Activated T-helper 1 cell treated with anti-CD3 and anti-CD28 coated beads, Interleukin-12 subunit alpha, Interleukin-12 subunit beta, Interleukin-2, Interleukin-4 antibody, amounts not matched to agents 30 ng/mL and 10 ng/mL and 1 ng/mL, durations not matched to agents 14 hours and 24 hours and 36 hours (primary cell): Measurements from ENCODE around the gene CALML3. TPM values are rescaled to one million over a fixed set of nuclear protein-coding genes. Genes with fewer than 3 reads are reported as not detected.

Experiments
- DNase-seq: peaks from one replicate; pipeline ENCODE4 v3.0.0; 2021; ENCODE audit warnings: low spot score
- H3K27ac Mint-ChIP-seq: one replicate; pipeline ENCODE4 v1.8.0; 2021; ENCODE audit warnings: mild to moderate bottlenecking, mixed read lengths
- H3K27me3 Mint-ChIP-seq: one replicate; pipeline ENCODE4 v1.8.0; 2022; ENCODE audit warnings: mild to moderate bottlenecking, moderate library complexity, mixed read lengths; ENCODE audit not compliant: insufficient read depth
- H3K36me3 Mint-ChIP-seq: one replicate; pipeline ENCODE4 v1.8.0; 2021; ENCODE audit warnings: low read depth, mixed read lengths
- H3K4me1 Mint-ChIP-seq: one replicate; pipeline ENCODE4 v1.8.0; 2021; ENCODE audit warnings: low read depth, mixed read lengths
- H3K4me3 Mint-ChIP-seq: one replicate; pipeline ENCODE4 v1.8.0; 2021; ENCODE audit warnings: mild to moderate bottlenecking, moderate library complexity, mixed read lengths
- H3K9me3 Mint-ChIP-seq: one replicate; pipeline ENCODE4 v1.8.0; 2021; ENCODE audit warnings: mixed read lengths
- intact Hi-C: fragments of 100-400 bp; cut with micrococcal nuclease; formaldehyde crosslinking; loops from one replicate; pipeline ENCODE4 v1.15.1; 2024
- total RNA-seq: library from RNA; stranded (reverse); gene quantifications from 2 replicates; pipeline ENCODE4 v1.2.3, GENCODE V29; 2022

Gene CALML3
- total RNA-seq, 1 donor from 2014 or later: not detected

DNA sequence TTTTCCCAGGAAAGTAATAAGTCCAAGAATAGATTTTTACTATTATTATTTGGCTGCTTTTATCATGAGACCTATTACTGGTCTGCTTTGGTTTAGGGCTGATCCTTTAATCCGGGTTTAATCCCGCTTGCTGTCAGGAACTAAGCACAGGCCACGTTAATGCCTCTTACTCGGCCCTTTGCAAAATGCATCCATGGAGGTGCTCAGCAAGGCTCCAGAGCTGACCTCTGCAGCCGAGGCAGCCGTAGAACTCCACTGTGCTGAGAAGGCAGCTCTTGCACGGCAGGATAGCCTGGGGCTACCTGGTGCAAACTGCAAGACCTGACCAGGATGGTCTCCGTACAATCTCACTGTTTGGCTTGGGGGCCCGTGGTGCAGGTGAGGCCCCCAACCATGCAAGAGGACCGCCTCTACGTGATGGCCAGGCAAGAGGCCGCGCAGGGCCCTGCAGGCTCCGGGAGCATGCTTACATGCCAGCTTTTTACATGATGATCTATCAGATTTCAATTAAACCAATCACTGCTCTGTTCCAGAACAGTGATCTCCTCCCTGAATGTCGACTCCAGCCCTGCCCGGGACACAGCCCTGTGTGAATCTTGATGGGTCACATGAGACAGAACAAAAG lies 10.4 kb upstream of the CALML3 start:
- Mint-ChIP-seq H3K27ac (no peak overlapping the region), H3K4me3 (no peak overlapping the region), H3K9me3 (no peaks in the 10 kb centered on the region), H3K27me3 (peaks cover 34% of the 10 kb centered on the region), H3K36me3 (no peaks in the 10 kb centered on the region), H3K4me1 (peaks cover 10% of the 10 kb centered on the region)
- intact Hi-C loops: no loop called here
- DNase-seq: no peak

DNA sequence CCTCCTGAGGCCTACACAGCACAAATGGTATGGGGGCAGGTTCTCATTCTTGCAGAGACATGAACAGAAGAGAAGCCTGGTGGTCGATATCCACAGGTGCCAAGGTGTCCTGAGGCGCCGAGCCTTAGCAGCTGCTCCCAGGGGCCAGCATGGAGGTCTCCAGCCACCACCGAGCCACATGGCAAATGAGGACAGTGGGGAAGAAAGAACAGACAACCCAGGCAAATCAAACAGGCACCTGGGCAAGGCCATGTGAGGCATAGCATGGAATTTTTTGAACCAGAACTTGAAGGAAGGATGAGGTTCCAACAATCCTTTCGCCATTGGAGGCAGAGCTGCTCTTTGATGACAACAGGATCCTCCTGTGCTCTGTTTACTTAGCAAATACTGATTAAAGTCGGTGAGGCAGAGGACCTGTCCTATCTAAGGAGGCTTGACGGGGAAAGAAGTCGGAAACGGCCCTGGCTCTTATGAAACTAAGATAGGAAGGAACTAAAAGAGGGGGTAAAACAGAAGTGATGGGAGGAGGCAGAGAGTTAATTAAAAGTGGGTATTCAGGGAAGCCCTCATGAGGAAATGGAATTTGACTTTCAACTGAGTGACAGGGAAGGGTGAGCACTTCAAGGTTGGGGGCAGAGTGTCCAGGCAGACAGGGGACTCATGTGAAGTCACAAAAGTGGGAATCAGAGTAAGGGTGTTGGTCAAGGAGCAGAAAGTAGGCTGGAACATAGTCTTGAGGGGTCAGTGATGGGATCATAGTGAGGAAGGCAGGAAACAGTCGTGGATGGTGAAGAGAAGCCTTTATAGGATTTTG lies 8.6 kb upstream of the CALML3 start:
- no peak for DNase-seq
- peaks cover 47% of the 10 kb centered on the region for H3K27me3 Mint-ChIP-seq
- peaks cover 10% of the 10 kb centered on the region for H3K4me1 Mint-ChIP-seq
- H3K9me3 Mint-ChIP-seq: no peaks in the 10 kb centered on the region
- H3K4me3 Mint-ChIP-seq: no peak overlapping the region
- intact Hi-C loops: no loop called here
- no peaks in the 10 kb centered on the region for H3K36me3 Mint-ChIP-seq
- no peak overlapping the region for H3K27ac Mint-ChIP-seq

DNA sequence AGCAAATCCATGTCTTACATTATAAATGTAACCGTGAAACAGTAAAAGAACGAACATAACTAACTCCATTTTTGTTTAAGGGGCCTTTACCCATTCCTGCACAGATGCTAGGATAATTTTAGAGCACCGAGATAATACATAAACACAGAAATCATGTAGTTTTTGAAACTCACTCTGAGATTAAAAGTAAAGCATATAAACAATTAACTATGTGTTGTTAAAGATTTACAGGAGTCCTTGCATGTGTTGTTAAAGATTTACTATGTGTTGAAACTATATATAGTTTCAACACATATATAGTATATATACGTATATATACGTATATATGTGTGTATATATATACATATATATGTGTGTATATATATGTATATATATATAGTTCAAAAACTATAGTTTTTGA lies 7.2 kb upstream of the CALML3 start:
- H3K36me3 Mint-ChIP-seq: no peaks in the 10 kb centered on the region
- intact Hi-C loops: no loop called here
- DNase-seq: no peak
- peaks cover 41% of the 10 kb centered on the region for H3K27me3 Mint-ChIP-seq
- no peak overlapping the region for H3K4me3 Mint-ChIP-seq
- H3K4me1 Mint-ChIP-seq: peaks cover 10% of the 10 kb centered on the region
- H3K9me3 Mint-ChIP-seq: no peaks in the 10 kb centered on the region
- no peak overlapping the region for H3K27ac Mint-ChIP-seq

DNA sequence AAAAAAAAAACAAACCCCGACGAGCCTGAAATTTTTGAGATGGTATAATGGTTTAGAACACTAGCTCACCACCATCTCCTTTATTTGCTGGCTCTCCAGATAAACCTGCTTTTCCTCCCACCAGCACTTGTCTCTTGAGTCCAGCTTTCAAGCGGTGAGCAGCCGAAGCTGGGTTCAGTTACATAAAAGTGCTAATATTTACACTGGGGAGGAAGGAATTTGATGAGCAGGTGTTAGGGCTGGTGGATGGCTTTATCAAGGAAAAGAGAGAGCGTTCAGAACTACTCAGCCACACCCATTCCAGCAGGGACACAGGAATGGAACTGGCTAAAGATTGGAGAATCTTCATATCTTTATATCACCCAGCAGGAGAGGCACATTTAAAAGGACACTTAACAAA lies 6.6 kb upstream of the CALML3 start:
- Mint-ChIP-seq H3K9me3 (no peaks in the 10 kb centered on the region), H3K4me3 (no peak overlapping the region), H3K27ac (no peak overlapping the region), H3K36me3 (no peaks in the 10 kb centered on the region), H3K4me1 (peaks cover 4% of the 10 kb centered on the region), H3K27me3 (peaks cover 36% of the 10 kb centered on the region)
- intact Hi-C loops: no loop called here
- no peak for DNase-seq

DNA sequence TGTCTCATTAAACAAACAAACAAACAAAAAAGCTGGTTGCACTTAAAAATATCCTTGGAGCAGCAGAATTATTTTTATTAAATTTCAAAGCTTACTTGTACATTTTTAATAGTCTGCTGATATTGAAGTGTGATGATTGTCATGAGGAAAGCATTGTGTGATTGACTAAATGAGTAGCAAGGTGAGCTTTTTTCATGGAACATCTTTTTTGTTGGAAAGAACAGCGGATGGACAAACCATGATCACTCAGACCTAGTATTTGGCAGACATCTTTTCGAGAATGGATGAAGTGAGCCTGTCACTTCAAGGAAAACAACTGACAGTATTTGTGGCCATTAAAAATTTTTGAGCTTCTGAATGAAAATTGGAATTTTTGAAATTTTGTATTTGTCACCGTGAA lies 5.7 kb upstream of the CALML3 start:
- Mint-ChIP-seq H3K9me3 (no peaks in the 10 kb centered on the region), H3K27ac (no peak overlapping the region), H3K27me3 (peaks cover 36% of the 10 kb centered on the region), H3K36me3 (no peaks in the 10 kb centered on the region), H3K4me3 (no peak overlapping the region), H3K4me1 (no peaks in the 10 kb centered on the region)
- intact Hi-C loops: no loop called here
- DNase-seq: no peak

DNA sequence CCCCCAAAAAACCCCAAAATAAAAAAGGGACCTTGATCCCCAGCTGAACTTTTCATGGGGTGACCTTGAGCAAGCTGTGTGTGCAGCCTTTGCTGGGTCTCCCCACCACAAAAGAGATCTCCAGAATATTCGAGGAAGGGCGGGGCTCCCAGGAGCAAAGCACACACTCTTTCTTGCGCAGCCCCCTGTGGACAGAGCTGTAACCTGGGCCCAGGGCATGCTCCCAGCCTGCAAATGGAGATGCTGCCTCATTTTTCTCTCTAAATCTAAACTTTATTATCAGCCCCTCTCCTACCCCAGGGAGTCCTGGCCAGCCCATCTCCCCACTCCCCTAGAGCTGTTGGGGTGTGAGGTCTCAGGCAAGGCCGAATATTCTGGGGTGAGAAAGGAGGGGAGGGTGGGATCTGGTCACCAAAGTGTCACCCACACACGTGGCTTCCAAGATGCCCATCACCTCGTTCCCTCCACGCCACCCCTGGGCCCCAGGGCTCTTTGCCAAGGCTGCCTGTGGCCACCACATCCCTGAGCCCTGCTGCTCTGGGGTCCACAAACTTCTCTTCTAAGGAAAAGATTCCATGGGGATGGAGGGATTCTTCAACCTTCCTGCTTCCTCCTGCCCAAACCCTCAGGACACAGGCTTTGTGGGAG lies 1.7 kb upstream of the CALML3 start:
- no peak overlapping the region for H3K27ac Mint-ChIP-seq
- peaks cover 26% of the 10 kb centered on the region for H3K27me3 Mint-ChIP-seq
- H3K36me3 Mint-ChIP-seq: no peaks in the 10 kb centered on the region
- H3K4me1 Mint-ChIP-seq: no peaks in the 10 kb centered on the region
- H3K4me3 Mint-ChIP-seq: no peak overlapping the region
- no peaks in the 10 kb centered on the region for H3K9me3 Mint-ChIP-seq
- DNase-seq: no peak
- intact Hi-C loops: no loop called here

DNA sequence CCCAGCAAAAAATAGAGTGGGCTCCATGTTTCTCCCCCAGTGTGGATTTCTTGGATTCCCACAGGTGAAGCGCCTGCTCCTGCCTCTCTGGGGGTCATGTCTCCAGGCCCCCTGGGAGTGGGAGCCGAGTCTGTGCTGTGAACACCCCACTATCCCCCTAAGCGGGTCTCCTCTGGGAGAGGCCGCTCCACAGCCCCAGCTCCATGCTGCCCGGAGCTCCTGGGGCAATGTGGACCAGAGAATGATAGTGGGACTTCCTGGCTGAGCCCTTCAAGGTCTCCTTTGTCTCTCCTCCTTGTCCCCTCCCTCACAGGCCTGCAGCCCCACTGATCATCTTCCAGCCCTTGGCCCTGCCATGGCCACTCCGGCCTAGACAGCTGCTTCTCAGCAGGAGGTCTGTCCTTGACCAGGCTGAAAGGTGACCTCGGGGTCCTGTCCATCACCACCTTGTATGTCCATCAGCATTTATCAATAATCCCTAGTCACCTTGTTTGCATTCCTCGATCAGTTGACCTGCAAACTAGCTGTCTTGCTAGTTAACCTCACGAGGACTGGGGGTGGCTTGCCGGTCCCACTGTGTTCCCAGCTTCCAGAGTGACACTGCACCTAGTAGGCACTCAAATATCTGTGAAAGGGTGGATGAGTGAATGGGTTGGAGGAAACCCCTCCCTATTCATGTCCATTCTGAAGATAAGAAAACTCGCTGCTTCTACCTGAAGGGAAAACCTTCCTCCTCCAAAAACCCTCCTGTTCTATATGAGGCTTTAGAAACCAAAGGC lies 776 bp upstream of the CALML3 start:
- H3K27me3 Mint-ChIP-seq: peaks cover 20% of the 10 kb centered on the region
- DNase-seq: no peak
- H3K9me3 Mint-ChIP-seq: no peaks in the 10 kb centered on the region
- H3K4me1 Mint-ChIP-seq: no peaks in the 10 kb centered on the region
- H3K27ac Mint-ChIP-seq: no peak overlapping the region
- intact Hi-C loops: no loop called here
- no peaks in the 10 kb centered on the region for H3K36me3 Mint-ChIP-seq
- H3K4me3 Mint-ChIP-seq: no peak overlapping the region

DNA sequence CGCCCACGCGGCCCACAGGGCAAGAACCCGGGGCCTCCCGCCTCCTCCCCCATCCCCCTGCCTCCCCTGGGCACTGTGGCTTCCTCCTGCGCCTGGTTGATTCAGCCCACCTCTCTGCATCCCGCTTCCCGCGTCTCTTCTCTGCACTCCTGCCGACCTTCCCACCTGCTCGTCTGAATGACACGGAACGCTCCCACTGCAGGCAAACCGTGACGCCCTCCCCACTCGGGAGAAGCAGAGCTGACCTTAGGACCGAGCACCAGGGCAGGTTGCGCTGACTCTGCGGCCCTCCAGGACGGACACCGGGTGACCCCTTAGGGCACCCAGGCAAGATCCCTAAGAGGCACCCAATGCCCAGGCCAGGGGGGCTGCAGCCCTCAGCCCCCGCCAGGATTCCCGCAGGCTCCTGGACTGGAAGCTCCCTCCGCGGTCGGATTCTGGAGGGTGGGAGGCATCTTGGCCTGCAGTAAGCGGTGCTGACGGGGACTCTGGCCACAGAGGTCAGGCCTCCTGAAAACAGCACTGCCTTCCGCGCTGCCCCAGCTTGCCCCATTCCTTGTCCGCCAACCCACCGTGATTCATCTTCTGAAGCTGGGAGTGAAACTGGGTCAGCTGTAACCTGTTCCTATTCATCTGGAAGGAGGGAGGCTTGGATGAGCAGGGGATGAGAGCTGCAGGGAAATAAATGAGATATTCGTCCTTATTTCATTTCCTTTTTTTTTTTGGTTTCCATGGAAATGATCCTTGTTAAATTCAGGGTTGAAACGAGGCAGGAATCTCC lies 990 bp downstream of the CALML3 start:
- Mint-ChIP-seq H3K9me3 (no peaks in the 10 kb centered on the region), H3K36me3 (no peaks in the 10 kb centered on the region), H3K27me3 (peaks cover 8% of the 10 kb centered on the region), H3K4me1 (no peaks in the 10 kb centered on the region), H3K27ac (no peak overlapping the region), H3K4me3 (no peak overlapping the region)
- intact Hi-C loops: no loop called here
- DNase-seq: no peak

DNA sequence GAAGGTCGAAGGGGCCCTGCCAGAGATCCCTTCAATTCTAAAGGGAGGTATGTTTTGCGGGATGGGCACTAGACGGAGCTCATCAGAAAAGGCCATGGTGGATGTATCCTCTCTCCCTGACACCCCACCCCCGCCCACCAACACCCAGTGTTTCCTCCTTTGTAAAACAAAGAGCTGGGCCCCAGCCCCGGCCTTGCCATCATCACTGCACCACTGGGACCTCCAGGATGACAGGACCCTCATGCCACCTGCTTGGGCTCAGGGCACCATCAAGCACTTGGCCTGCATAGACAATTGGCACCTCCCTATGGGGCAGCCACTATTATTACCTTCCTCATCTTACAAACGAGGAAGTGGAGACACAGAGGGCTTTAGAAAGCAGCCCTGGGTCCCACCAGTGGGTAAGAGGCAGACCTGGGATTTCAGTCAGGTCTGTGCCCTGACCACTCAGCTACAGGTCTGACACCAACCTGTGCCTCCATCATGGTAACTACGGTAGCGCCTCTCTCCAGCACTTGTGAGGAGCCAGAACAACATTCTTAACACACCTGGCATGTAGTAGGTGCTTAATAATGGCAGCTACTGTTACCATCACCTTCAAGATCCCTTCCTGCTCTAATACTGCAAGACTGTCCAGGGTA lies 2.0 kb downstream of the CALML3 start:
- no peaks in the 10 kb centered on the region for H3K4me1 Mint-ChIP-seq
- DNase-seq: no peak
- H3K27me3 Mint-ChIP-seq: peaks cover 7% of the 10 kb centered on the region
- intact Hi-C loops: no loop called here
- no peak overlapping the region for H3K4me3 Mint-ChIP-seq
- no peaks in the 10 kb centered on the region for H3K36me3 Mint-ChIP-seq
- H3K9me3 Mint-ChIP-seq: no peaks in the 10 kb centered on the region
- no peak overlapping the region for H3K27ac Mint-ChIP-seq

DNA sequence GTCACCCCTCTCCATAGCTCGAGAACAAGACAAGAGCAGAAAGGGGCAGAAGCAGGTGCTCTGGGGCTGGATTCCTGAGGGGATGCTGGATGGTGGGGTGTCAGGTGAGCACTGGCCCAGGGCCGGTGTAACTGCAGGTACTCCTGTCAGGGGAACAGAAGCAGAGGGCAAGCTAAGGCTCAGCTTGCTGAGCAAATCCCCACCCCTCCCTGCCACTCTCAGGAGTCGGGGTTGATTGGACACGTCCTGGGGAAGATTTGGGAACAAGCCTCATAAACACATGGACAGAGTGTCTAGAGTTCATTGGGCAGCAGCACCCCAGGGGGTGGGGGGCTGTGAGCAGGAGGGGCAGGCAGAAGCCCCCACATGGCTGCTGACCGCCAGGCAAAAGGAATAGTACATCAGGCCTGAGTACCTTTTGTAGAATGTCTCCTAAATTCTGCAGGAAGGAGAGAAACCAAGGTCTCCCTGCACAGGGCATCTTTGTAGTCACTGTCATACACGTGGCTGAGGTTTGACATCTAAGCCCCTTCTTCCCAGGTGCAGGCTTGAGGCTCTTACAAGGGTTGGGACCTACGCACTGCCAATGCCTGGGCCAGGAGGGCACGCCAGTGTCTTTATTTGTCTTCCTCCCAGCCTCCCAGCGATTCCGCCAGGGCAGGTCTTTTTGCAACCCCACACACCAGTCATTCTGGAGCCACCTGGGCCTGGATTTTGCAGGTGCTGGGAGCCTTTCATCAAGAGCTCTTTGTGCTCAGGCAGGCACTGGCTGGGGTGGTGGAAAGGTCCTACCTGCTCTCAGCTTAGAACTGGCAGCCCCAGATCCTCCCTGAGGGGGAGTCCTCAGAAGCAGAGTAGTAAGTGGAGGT lies 2.8 kb downstream of the CALML3 start:
- Mint-ChIP-seq H3K27ac (no peak overlapping the region), H3K9me3 (no peaks in the 10 kb centered on the region), H3K27me3 (peaks cover 7% of the 10 kb centered on the region), H3K4me1 (no peaks in the 10 kb centered on the region), H3K36me3 (no peaks in the 10 kb centered on the region), H3K4me3 (no peak overlapping the region)
- intact Hi-C loops: no loop called here
- no peak for DNase-seq

DNA sequence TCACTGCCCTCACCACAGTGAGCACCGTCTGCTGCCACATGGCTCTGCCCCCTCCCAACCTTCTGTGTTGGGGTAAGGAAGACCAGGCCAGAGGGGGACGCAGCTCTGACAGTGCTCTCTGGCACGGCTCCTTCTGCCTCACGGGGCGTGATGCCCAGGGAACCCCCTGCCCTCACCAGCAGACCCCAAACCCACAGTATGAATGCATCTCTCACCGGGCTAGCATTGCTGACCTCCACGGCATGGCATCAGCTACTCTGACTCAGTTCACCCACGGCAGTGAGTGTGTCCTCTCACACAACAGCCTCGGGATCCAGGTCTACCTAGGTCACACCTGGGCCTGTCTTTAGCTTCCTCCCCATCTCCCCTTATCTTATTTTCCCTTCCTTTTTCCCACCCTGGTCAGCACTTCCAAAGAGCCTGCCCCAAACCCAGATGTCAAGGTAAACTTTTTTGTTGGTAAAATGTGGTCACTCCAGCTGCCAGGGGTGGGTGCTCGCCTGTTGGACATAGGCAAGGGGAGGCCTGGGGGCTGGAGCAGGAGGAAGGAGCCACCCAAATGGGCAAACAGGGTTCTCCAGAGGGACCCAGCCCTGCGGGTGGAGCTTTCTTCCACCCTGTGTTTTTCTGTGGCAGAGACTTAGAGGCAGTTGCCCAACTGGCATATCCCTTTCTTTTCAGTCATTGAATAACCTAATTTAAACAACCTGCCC lies 4.4 kb downstream of the CALML3 start:
- intact Hi-C loops: no loop called here
- no peaks in the 10 kb centered on the region for H3K36me3 Mint-ChIP-seq
- peaks cover under 1% of the 10 kb centered on the region for H3K27me3 Mint-ChIP-seq
- H3K4me3 Mint-ChIP-seq: no peak overlapping the region
- DNase-seq: no peak
- H3K9me3 Mint-ChIP-seq: no peaks in the 10 kb centered on the region
- no peaks in the 10 kb centered on the region for H3K4me1 Mint-ChIP-seq
- no peak overlapping the region for H3K27ac Mint-ChIP-seq
